ENCODE data around the gene BCLAF3. TPM values are rescaled to one million over a fixed set of nuclear protein-coding genes. Genes with fewer than 3 reads are reported as not detected.

Gene BCLAF3
- total and polyA plus RNA-seq, 2 experiments from 2014 or later: 6.6 to 7.0 TPM

MicroRNA genes within 50 kb of the gene (microRNA counts, 767-probe panel; counts per million panel counts)
- microRNA hsa-miR-23c: not detected

Small RNAs within 50 kb of the gene (microRNA-seq; reads per million reads assigned to microRNA genes)
- gene MIR23C: 163 reads per million, percentile 65 among the genes with 10 or more reads in this experiment

Small RNAs within 50 kb of the gene (small RNA-seq; reads per million reads assigned to genes)
- gene MIR23C: 0.19 reads per million
- not detected for gene RF00019

Other genes starting within 250 kb of the BCLAF3 start
- gene SH3KBP1, start 103.5 kb downstream of the BCLAF3 start, total RNA-seq: 15.2 and 16.9 TPM in 2 replicates
- 14.2 and 18.1 TPM in 2 replicates for gene SH3KBP1, start 103.5 kb downstream of the BCLAF3 start, polyA plus RNA-seq
- gene MAP7D2, start 125.8 kb upstream of the BCLAF3 start, total RNA-seq: 1.7 and 2.4 TPM in 2 replicates
- 0.94 and 2.3 TPM in 2 replicates for gene MAP7D2, start 125.8 kb upstream of the BCLAF3 start, polyA plus RNA-seq
- gene EIF1AX, start 150.8 kb upstream of the BCLAF3 start, total RNA-seq: 50.8 and 55.5 TPM in 2 replicates
- gene EIF1AX, start 150.8 kb upstream of the BCLAF3 start, polyA plus RNA-seq: 47.9 and 48.5 TPM in 2 replicates

Data from hepatocyte (in vitro differentiated cells).